GF-D8 (cell line): ENCODE data around the gene KIR3DL2.
"Not testable (repeated sequence)": the region's sequence is repeated elsewhere in the genome, so short reads cannot be mapped to it uniquely, and the experiment has no call there.

ENCODE experiments used
- DNase-seq: peaks from one replicate; lab custom pipeline; 2025; lab: John Stamatoyannopoulos, UW

The KIR3DL2 gene

GRCh38 chr19:54850061-54850640 lies at the start of gene KIR3DL2:
Gene KIR3DL2 (plus strand): TSS chr19:54850443. CDS start chr19:54850476, 33 bp downstream.
- DNase-seq, result not testable (repeated sequence)

- no peak for DNase-seq
Observed at GRCh38 chr19:54803410-54803809, 46.8 kb upstream of the KIR3DL2 start, which contains the start of gene KIR2DL4. Gene KIR2DL4 (plus strand): TSS chr19:54803610. CDS start chr19:54803652, 42 bp downstream.

DNA sequence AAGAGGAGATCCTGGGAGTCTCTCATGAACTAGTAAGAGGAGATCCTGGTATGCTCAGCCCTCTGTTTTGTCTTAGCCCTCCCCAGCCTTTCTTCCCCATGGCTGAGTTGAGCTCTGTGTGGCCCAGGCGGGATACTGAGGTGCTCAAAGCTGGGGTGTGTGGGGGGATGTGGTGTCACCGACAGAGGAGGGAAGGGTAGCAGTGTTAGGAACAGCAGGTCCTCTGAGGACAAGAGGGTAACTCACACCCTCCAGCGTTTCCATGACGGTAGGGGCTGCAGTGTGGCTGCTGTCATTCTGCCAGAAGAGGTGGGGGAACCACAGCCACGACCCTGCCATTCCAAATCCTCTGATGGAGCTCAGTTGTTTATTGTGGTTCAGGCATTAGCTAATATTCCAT lies 46.1 kb upstream of the KIR3DL2 start:
- no peak for DNase-seq

DNA sequence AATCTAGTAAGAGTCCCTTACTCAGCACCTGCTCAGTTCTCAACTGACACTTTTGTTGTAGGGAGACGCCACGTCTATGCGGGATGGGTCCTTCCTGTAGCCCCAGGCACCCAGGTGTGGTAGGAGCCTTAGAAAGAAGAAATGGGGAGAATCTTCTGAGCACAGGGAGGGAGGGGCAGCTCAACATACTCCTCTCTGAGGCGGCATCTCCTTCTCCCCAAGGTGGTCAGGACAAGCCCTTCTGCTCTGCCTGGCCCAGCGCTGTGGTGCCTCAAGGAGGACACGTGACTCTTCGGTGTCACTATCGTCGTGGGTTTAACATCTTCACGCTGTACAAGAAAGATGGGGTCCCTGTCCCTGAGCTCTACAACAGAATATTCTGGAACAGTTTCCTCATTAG lies 45.7 kb upstream of the KIR3DL2 start:
- no peak for DNase-seq

- DNase-seq, result no peak
Observed at GRCh38 chr19:54805665-54806515, 44.4 kb upstream of the KIR3DL2 start.

DNA sequence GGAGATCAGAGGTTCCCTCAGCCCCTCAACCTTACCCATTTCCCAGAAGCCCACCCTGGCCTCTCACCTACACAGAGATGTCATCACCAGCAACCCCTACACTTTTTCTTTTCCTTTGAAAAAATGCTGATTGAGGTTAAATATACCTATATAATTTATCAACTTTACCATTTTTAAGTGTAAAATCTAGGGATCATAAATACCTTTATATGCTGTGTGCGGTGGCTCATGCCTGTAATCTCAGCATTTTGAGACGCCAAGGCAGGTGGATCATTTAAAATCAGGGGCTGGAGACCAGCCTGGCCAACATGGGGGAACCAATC lies 43.8 kb upstream of the KIR3DL2 start:
- DNase-seq, result no peak

- DNase-seq, result not testable (repeated sequence)
Observed at GRCh38 chr19:54814571-54814970, 35.7 kb upstream of the KIR3DL2 start.

- DNase-seq, result not testable (repeated sequence)
Observed at GRCh38 chr19:54816251-54816650, 34.0 kb upstream of the KIR3DL2 start, which contains the start of gene KIR3DL1. Gene KIR3DL1 (plus strand): TSS chr19:54816468.

DNA sequence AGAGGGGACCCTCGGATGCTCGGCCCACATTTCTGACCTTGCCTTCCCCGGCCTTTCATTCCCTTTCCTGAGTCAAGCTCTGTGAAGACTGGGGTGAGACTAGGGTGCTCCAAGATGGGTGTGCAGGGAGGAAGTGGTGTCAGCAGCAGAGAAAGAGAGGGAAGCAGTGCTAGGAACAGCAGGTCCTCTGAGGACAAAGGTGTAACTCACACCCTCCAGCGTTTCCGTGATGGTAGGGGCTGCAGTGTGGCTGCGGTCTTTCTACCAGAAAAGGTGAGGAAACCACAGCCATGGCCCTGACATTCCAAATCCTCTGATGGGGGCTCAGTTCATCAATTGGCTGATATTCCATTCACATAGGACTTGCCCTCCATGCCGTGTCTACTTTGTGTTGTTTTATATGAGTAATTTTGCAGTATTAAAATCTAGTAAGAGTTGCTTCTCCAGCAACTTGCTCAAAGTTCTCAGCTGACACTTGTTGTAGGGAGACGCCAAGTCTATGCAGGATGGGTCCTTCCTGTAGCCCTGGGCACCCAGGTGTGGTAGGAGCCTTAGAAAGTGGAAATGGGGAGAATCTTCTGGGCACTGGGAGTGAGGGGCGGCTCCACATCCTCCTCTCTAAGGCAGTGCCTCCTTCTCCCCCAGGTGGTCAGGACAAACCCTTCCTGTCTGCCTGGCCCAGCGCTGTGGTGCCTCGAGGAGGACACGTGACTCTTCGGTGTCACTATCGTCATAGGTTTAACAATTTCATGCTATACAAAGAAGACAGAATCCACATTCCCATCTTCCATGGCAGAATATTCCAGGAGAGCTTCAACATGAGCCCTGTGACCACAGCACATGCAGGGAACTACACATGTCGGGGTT lies 32.3 kb upstream of the KIR3DL2 start:
- no peak for DNase-seq

DNA sequence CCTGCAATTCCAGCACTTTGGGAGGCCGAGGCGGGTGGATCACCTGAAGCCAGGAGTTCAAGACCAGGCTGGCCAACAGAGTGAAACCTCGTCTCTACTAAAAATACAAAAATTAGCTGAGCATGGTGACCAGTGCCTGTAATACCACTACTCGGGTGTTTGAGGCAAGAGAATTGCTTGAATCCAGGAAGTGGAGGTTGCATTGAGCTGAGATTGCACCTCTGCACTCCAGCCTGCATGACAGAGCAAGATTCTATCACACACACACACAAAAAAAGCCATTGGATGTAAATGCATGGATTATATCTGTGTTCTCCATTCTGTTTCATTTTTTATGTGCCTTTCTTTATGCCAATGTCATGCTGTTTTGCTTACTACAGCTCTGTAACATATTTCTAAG lies 25.8 kb upstream of the KIR3DL2 start:
- DNase-seq, result not testable (repeated sequence)

GRCh38 chr19:54825326-54825725 lies 24.9 kb upstream of the KIR3DL2 start:
- DNase-seq, result not testable (repeated sequence)

DNA sequence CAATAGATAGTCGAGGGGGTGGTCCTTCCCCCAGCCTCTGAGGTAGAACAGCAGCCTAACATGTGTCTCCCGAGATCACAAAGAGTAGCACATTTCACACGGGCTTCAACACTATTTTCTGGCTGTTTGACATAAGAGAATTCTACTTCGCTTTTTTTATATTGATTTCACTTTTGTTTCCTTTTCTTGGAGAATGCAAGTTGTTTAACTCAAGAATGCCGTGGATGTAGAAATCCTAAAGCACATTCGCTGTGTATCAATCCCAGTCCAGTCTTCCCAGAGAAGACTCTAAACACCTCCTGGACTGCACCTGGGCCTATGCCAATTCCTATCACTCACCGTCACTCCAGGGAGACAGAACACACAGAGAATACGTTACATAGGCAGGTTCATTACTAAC lies 22.2 kb upstream of the KIR3DL2 start:
- DNase-seq, result not testable (repeated sequence)

GRCh38 chr19:54832496-54832895 lies 17.7 kb upstream of the KIR3DL2 start, which contains the start of gene KIR2DS4:
Gene KIR2DS4 (plus strand): TSS chr19:54832676.
- DNase-seq, result not testable (repeated sequence)

DNA sequence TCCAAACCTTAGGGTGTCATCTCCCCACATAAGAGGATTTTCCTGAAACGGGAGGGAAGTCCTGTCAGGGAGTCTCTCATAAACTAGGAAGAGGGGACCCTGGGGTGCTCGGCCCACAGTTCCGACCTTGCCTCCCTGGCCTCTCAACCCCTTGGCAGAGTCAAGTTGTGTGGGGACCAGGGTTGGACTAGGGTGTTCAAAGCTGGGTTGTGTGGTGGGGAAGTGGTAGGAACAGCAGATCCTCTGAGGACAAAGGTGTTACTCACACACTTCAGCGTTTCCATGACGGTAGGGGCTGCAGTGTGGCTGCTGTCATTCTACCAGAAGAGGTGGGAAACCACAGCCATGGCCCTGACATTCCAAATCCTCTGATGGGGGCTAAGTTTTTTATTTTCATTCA lies 15.1 kb upstream of the KIR3DL2 start:
- not testable (repeated sequence) for DNase-seq

DNA sequence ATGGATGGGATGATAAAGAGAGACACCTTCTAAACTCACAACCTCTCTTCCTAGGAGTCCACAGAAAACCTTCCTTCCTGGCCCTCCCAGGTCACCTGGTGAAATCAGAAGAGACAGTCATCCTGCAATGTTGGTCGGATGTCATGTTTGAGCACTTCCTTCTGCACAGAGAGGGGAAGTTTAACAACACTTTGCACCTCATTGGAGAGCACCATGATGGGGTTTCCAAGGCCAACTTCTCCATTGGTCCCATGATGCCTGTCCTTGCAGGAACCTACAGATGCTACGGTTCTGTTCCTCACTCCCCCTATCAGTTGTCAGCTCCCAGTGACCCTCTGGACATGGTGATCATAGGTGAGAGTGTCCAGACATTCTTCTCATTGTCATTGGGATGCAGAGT lies 12.7 kb upstream of the KIR3DL2 start:
- not testable (repeated sequence) for DNase-seq

- DNase-seq, result not testable (repeated sequence)
Observed at GRCh38 chr19:54843171-54843570, 7.1 kb upstream of the KIR3DL2 start.

GRCh38 chr19:54850930-54851329 lies 687 bp downstream of the KIR3DL2 start:
- DNase-seq, result no peak

GRCh38 chr19:54851353-54851752 lies 1.1 kb downstream of the KIR3DL2 start:
- no peak for DNase-seq

DNA sequence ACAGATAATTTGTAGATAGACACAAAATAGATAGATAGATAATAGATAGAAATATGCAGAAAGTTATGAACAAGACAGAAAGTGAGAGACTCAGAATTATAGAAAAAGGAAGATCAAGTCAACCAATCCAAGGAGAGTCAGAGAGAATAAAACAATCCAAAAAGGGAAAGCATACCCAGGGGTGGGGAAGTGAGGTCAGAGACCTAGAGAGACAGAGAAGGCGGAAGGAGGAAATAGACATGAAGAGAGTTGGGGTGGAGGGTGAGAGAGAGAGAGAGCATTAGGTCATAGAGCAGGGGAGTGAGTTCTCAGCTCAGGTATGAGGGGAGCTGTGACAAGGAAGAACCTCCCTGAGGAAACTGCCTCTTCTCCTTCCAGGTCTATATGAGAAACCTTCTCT lies 5.0 kb downstream of the KIR3DL2 start:
- DNase-seq, result not testable (repeated sequence)

DNA sequence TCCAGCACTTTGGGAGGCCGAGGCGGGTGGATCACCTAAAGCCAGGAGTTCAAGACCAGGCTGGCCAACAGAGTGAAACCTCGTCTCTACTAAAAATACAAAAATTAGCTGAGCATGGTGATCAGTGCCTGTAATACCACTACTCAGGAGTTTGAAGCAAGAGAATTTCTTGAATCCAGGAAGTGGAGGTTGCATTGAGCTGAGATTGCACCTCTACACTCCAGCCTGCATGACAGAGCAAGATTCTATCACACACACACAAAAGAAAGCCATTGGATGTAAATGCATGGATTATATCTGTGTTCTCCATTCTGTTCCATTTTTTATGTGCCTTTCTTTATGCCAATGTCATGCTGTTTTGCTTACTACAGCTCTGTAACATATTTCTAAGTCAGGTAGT lies 8.2 kb downstream of the KIR3DL2 start:
- DNase-seq, result not testable (repeated sequence)

DNA sequence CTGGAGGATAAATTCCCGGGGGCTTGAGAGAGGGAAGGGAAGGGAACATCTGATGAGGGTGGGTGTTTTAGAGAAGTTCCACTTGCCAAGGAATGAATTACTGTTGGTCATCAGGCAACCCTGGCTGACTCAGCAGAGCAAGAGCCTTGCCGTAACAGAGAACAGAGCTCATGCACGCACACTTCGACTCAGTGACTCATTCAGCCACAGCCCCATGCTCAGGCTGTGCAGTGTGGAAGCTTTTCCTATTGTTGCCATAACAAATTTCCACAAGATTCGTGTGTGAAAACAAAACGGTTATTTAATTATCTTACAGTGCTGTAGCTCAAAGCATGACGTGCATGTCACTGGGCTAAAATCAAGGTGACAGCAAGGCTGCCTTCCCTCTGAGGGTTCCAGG lies 9.2 kb downstream of the KIR3DL2 start:
- DNase-seq, result not testable (repeated sequence)

DNA sequence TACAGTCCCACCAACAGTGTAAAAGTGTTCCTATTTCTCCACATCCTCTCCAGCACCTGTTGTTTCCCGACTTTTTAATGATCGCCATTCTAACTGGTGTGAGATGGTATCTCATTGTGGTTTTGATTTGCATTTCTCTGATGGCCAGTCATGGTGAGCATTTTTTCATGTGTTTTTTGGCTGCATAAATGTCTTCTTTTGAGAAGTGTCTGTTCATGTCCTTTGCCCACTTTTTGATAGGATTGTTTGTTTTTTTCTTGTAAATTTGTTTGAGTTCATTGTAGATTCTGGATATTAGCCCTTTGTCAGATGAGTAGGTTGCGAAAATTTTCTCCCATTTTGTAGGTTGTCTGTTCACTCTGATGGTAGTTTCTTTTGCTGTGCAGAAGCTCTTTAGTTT lies 13.2 kb downstream of the KIR3DL2 start:
- not testable (repeated sequence) for DNase-seq
